SK-N-SH (cell line): ENCODE data around the gene GPD1L. TPM values are rescaled to one million over a fixed set of nuclear protein-coding genes. Genes with fewer than 3 reads are reported as not detected.

Source experiments
- CTCF ChIA-PET: fragments of 300-600, 350-600 bp; formaldehyde crosslinking; extraction: SDS; loops from one replicate; lab custom pipeline; 2021; lab: Yijun Ruan, JAX
- POLR2A ChIA-PET: fragments of 350-600 bp; sonication (Branson Sonifier 250); formaldehyde crosslinking; extraction: SDS; loops from one replicate; lab custom pipeline; 2020; ENCODE audit warnings: antibody characterized with exemption, inconsistent platforms; lab: Yijun Ruan, JAX
- DNase-seq: peaks from one replicate; pipeline ENCODE4 v3.0.0; 2012
- H2AFZ ChIP-seq: fragments of 200-600 bp; sonication (generic); 2 replicates; pipeline ENCODE4 v1.8.1; 2016; ENCODE audit warnings: antibody characterized with exemption, mild to moderate bottlenecking, low read depth
- H3F3A ChIP-seq: fragments of 200-600 bp; sonication (generic); replicated peaks from 2 replicates; pipeline ENCODE3; 2016; ENCODE audit warnings: antibody characterized with exemption, mild to moderate bottlenecking; ENCODE audit not compliant: insufficient read depth
- H3K27ac ChIP-seq, 2 experiments: fragments of 200-500 bp in 1 of 2; fragments of 200-600 bp in 1 of 2; sonication (Bioruptor generic) in 1 of 2; sonication (generic), shearing (Covaris generic) in 1 of 2; 2 replicates each; pipeline versions ENCODE4 v1.5.1 to v1.6.1; 2014 to 2016; ENCODE audit warnings: low read depth in 2 of 2, inconsistent platforms in 1 of 2, low read length in 1 of 2, mild to moderate bottlenecking in 1 of 2, mixed read lengths in 1 of 2
- H3K27me3 ChIP-seq: fragments of 200-600 bp; sonication (generic), shearing (Covaris generic); 2 replicates; pipeline ENCODE4 v1.6.1; 2016; ENCODE audit warnings: mixed run types; ENCODE audit not compliant: insufficient read depth
- H3K36me3 ChIP-seq, 2 experiments: fragments of 200-500 bp in 1 of 2; fragments of 200-600 bp in 1 of 2; sonication (Bioruptor generic) in 1 of 2; sonication (generic) in 1 of 2; replicated peaks in 1 of 2; 2 replicates each; pipeline versions ENCODE3 to v1.5.1; 2014 to 2016; ENCODE audit warnings: low read length in 1 of 2, mild to moderate bottlenecking in 1 of 2; ENCODE audit not compliant: insufficient read depth in 2 of 2, control insufficient read depth in 1 of 2
- H3K4me1 ChIP-seq, 2 experiments: fragments of 200-500 bp in 1 of 2; fragments of 200-600 bp in 1 of 2; sonication (Bioruptor generic) in 1 of 2; sonication (generic), shearing (Covaris generic) in 1 of 2; 2 replicates each; pipeline versions ENCODE4 v1.5.1 to v1.6.1; 2014 to 2016; ENCODE audit warnings: low read depth in 1 of 2, low read length in 1 of 2, mixed run types in 1 of 2; ENCODE audit not compliant: insufficient read depth in 2 of 2, control insufficient read depth in 1 of 2
- H3K4me2 ChIP-seq: fragments of 200-600 bp; sonication (generic), shearing (Covaris generic); 2 replicates; pipeline ENCODE4 v1.6.1; 2017; ENCODE audit warnings: mixed run types
- H3K4me3 ChIP-seq, 2 experiments: fragments of 200-500 bp in 1 of 2; fragments of 200-600 bp in 1 of 2; sonication (Bioruptor generic) in 1 of 2; sonication (generic), shearing (Covaris generic) in 1 of 2; 2 replicates each; pipeline versions ENCODE4 v1.5.1 to v1.8.1; 2014 to 2016; ENCODE audit warnings: low read depth in 2 of 2, inconsistent platforms in 1 of 2, low read length in 1 of 2, mild to moderate bottlenecking in 1 of 2, mixed read lengths in 1 of 2, moderate library complexity in 1 of 2
- H3K79me2 ChIP-seq: fragments of 200-600 bp; sonication (generic); 2 replicates; pipeline ENCODE4 v1.8.1; 2017; ENCODE audit warnings: mild to moderate bottlenecking; ENCODE audit not compliant: insufficient read depth
- H3K9ac ChIP-seq: fragments of 200-600 bp; sonication (generic); 2 replicates; pipeline ENCODE4 v1.6.1; 2017; ENCODE audit warnings: mixed run types
- H3K9me2 ChIP-seq: fragments of 200-600 bp; sonication (generic); 2 replicates; pipeline ENCODE4 v1.6.1; 2017; ENCODE audit warnings: mixed run types
- H3K9me3 ChIP-seq: fragments of 200-600 bp; sonication (generic); 2 replicates; pipeline ENCODE4 v1.6.1; 2017; ENCODE audit warnings: mixed run types, mild to moderate bottlenecking, moderate library complexity
- H4K20me1 ChIP-seq: fragments of 200-600 bp; sonication (generic); 2 replicates; pipeline ENCODE4 v1.6.1; 2017; ENCODE audit warnings: mild to moderate bottlenecking, mixed run types; ENCODE audit not compliant: insufficient read depth
- CHD2 ChIP-seq: fragments of 150-350 bp; IDR thresholded peaks from 2 replicates; pipeline ENCODE4 v1.6.1; 2018; ENCODE audit warnings: low read length; ENCODE audit not compliant: partially characterized antibody
- CTCF ChIP-seq: fragments of 200-600 bp; sonication (generic); IDR thresholded peaks from 2 replicates; pipeline ENCODE4 v1.6.1; 2017; ENCODE audit warnings: antibody characterized with exemption, mild to moderate bottlenecking, moderate library complexity
- ELF1 ChIP-seq: IDR thresholded peaks from 2 replicates; pipeline ENCODE4 v1.4.0; 2012
- EP300 ChIP-seq, 2 experiments: IDR thresholded peaks; 2 replicates each; pipeline versions ENCODE4 v1.4.0 to v1.6.1; 2012; ENCODE audit warnings: borderline replicate concordance in 1 of 2, low read depth in 1 of 2, low read length in 1 of 2
- FOSL2 ChIP-seq: IDR thresholded peaks from 2 replicates; pipeline ENCODE4 v1.4.0; 2012; ENCODE audit warnings: low read depth, mild to moderate bottlenecking, moderate library complexity, borderline replicate concordance
- FOXJ3 ChIP-seq: sonication (generic); formaldehyde crosslinking; IDR thresholded peaks from 2 replicates; pipeline ENCODE4 v1.5.1; 2020; ENCODE audit warnings: mild to moderate bottlenecking, missing genetic modification reagents
- GABPA ChIP-seq: IDR thresholded peaks from 2 replicates; pipeline ENCODE4 v1.4.0; 2012; ENCODE audit warnings: low read depth, mild to moderate bottlenecking
- IRF3 ChIP-seq: fragments of 150-350 bp; IDR thresholded peaks from 2 replicates; pipeline ENCODE4 v1.6.1; 2016; ENCODE audit warnings: mild to moderate bottlenecking, low read depth, low read length
- MAX ChIP-seq: IDR thresholded peaks from 2 replicates; pipeline ENCODE4 v1.4.0; 2012; ENCODE audit warnings: low read depth
- NFIC ChIP-seq: IDR thresholded peaks from 2 replicates; pipeline ENCODE4 v1.4.0; 2012; ENCODE audit warnings: borderline replicate concordance
- PBX3 ChIP-seq: IDR thresholded peaks from 2 replicates; pipeline ENCODE4; 2012
- RAD21 ChIP-seq: IDR thresholded peaks from 2 replicates; pipeline ENCODE4 v1.6.1; 2012; ENCODE audit warnings: mild to moderate bottlenecking, low read length
- RCOR1 ChIP-seq: fragments of 150-350 bp; IDR thresholded peaks from 2 replicates; pipeline ENCODE4 v1.6.1; 2017; ENCODE audit warnings: antibody characterized with exemption, low read length
- RXRA ChIP-seq: IDR thresholded peaks from 2 replicates; pipeline ENCODE4 v1.4.0; 2012; ENCODE audit warnings: low read depth, mild to moderate bottlenecking, borderline replicate concordance
- SIN3A ChIP-seq: IDR thresholded peaks from 2 replicates; pipeline ENCODE4 v1.6.1; 2012; ENCODE audit warnings: low read depth, mild to moderate bottlenecking, low read length, moderate library complexity, borderline replicate concordance
- SMC3 ChIP-seq: IDR thresholded peaks from 2 replicates; pipeline ENCODE4 v1.6.1; 2012; ENCODE audit warnings: low read depth, low read length, improper control_type of control experiment
- TCF12 ChIP-seq: IDR thresholded peaks from 2 replicates; pipeline ENCODE4 v1.4.0; 2012
- USF1 ChIP-seq: IDR thresholded peaks from 2 replicates; pipeline ENCODE4 v1.4.0; 2012; ENCODE audit warnings: low read depth, borderline replicate concordance
- USF2 ChIP-seq: fragments of 150-350 bp; IDR thresholded peaks from 2 replicates; pipeline ENCODE4 v1.6.1; 2017; ENCODE audit warnings: antibody characterized with exemption, low read length, low read depth, borderline replicate concordance
- whole genome bisulfite sequencing: methylation state at CpG from one replicate; pipeline ENCODE4 v1.1.6; 2017; ENCODE audit warnings: low lambda C conversion rate; 5-methylcytosine and 5-hydroxymethylcytosine counted together
- polyA plus RNA-seq, 3 experiments: library from polyadenylated mRNA; depleted of rRNA; stranded (reverse); fragments of >200 nt; gene quantifications; 2 replicates each; pipeline ENCODE4 v1.2.3, GENCODE V29; 2012

GPD1L gene
- polyA plus RNA-seq, 1 of the 3 experiments (the other 2 are of a cell fraction) = 6.1 TPM

GRCh38 chr3:32208447-32208846, 102.0 kb downstream of the GPD1L start:
- H3K27me3 ChIP-seq = no peaks in the 10 kb centered on the region
- H3K4me3 ChIP-seq = no peak overlapping the region
- no peak overlapping the region for H3K9ac ChIP-seq
- H3K36me3 ChIP-seq = no peaks in the 10 kb centered on the region
- ChIA-PET CTCF (no interaction called here), POLR2A (no interaction called here)
- no peak overlapping the region for H2AFZ ChIP-seq
- no peak overlapping the region for H3K4me2 ChIP-seq
- no peak for DNase-seq
- H3K79me2 ChIP-seq = no peaks in the 10 kb centered on the region
- 0 out of 4 replicates have a peak, but pooled peaks cover 0 to 8% of the 10 kb centered on the region in 2 experiments for H3K4me1 ChIP-seq
- H4K20me1 ChIP-seq = no peaks in the 10 kb centered on the region
- H3K9me3 ChIP-seq = no peaks in the 10 kb centered on the region
- WGBS = 73% methylated on average over 4 of the region's 4 CpGs
- no peaks in the 10 kb centered on the region for H3K9me2 ChIP-seq
- H3F3A ChIP-seq = peaks cover 3% of the 10 kb centered on the region
- no peak for TF ChIP-seq RCOR1
- TF ChIP-seq NFIC = no peak
- no peak for TF ChIP-seq SIN3A
- TF ChIP-seq CHD2 = no peak
- TF ChIP-seq FOSL2 = no peak
- TF ChIP-seq MAX = no peak
- no peak for TF ChIP-seq TCF12
- no peak for TF ChIP-seq RXRA
- no peak for TF ChIP-seq ELF1
- no peak for TF ChIP-seq SMC3
- no peak for TF ChIP-seq GABPA
- no peak overlapping the region for H3K27ac ChIP-seq

GRCh38 chr3:32215185-32215584, 108.8 kb downstream of the GPD1L start:
- H3K36me3 ChIP-seq = no peaks in the 10 kb centered on the region
- H3K27me3 ChIP-seq = no peaks in the 10 kb centered on the region
- WGBS = 75% methylated on average over 2 of the region's 2 CpGs
- H3K79me2 ChIP-seq = no peaks in the 10 kb centered on the region
- no peak overlapping the region for H3K27ac ChIP-seq
- TF ChIP-seq CTCF (no peak), RXRA (no peak), PBX3 (no peak), EP300 (IDR thresholded peaks at IDR 0.05; ENCODE audit: borderline replicate concordance in 1 of 2, low read depth in 1 of 2, low read length in 1 of 2) (no peak), TCF12 (no peak), CHD2 (no peak), RCOR1 (no peak), IRF3 (no peak), FOXJ3 (no peak), FOSL2 (no peak), RAD21 (no peak), USF2 (no peak), USF1 (no peak)
- H2AFZ ChIP-seq = no peak overlapping the region
- CTCF ChIA-PET = interaction anchor here (0.6 kb wide), 1 partner anchor 201 kb away, joined by 3 read pairs; no protein-coding TSS in a partner anchor
- H3K4me2 ChIP-seq = no peak overlapping the region
- no peaks in the 10 kb centered on the region for H3K9me3 ChIP-seq
- POLR2A ChIA-PET = no interaction called here
- no peak overlapping the region for H3K9ac ChIP-seq
- no peak for DNase-seq
- H3K9me2 ChIP-seq = no peaks in the 10 kb centered on the region
- no peaks in the 10 kb centered on the region for H3F3A ChIP-seq
- H3K4me1 ChIP-seq = no peaks in the 10 kb centered on the region
- H3K4me3 ChIP-seq = no peak overlapping the region
- H4K20me1 ChIP-seq = no peaks in the 10 kb centered on the region
